H1 (cell line): ENCODE data around the gene SLC30A10. TPM values are rescaled to one million over a fixed set of nuclear protein-coding genes. Genes with fewer than 3 reads are reported as not detected.
"Not testable (repeated sequence)": the region's sequence is repeated elsewhere in the genome, so short reads cannot be mapped to it uniquely, and the experiment has no call there.

ENCODE experiments used
- CTCF ChIA-PET: fragments of 300-600 bp; sonication (Branson Sonifier 250); formaldehyde crosslinking; loops from one replicate; lab custom pipeline; 2021; ENCODE audit not compliant: partially characterized antibody; lab: Charles Lee
- POLR2A ChIA-PET: fragments of 300-600 bp; sonication (Branson Sonifier 250); formaldehyde crosslinking; loops from one replicate; lab custom pipeline; 2021; ENCODE audit warnings: inconsistent platforms; ENCODE audit not compliant: partially characterized antibody; lab: Charles Lee
- DNase-seq, 2 experiments: peaks; one replicate each; pipeline versions ENCODE4 v3.0.0 to v3.0.0-alpha.2; 2010 to 2022; ENCODE audit warnings: low spot score in 2 of 2, low read depth in 1 of 2, mixed read lengths in 1 of 2
- FAIRE-seq: peaks from 2 replicates; lab custom pipeline; 2011; peaks lifted over from hg19 to GRCh38; lab: Jason Lieb, UNC
- H2AFZ ChIP-seq: 2 replicates; pipeline ENCODE4 v1.8.1; 2012; ENCODE audit warnings: low read length, inconsistent platforms
- H2AK5ac ChIP-seq: 2 replicates; pipeline ENCODE4 v1.6.1; 2013; ENCODE audit warnings: low read depth, low read length
- H2BK120ac ChIP-seq: replicated peaks from 2 replicates; pipeline ENCODE3; 2013; ENCODE audit warnings: low read depth, low read length, inconsistent platforms
- H2BK12ac ChIP-seq: 2 replicates; pipeline ENCODE4 v1.6.1; 2013; ENCODE audit warnings: low read depth, low read length
- H2BK15ac ChIP-seq: 2 replicates; pipeline ENCODE4 v1.6.1; 2013; ENCODE audit warnings: low read length
- H2BK20ac ChIP-seq: 2 replicates; pipeline ENCODE4 v1.6.1; 2013; ENCODE audit warnings: low read length
- H2BK5ac ChIP-seq: 2 replicates; pipeline ENCODE4 v1.6.1; 2013; ENCODE audit warnings: low read depth, low read length
- H3K14ac ChIP-seq: 2 replicates; pipeline ENCODE4 v1.6.1; 2013; ENCODE audit warnings: inconsistent platforms; ENCODE audit not compliant: insufficient read length
- H3K18ac ChIP-seq: 2 replicates; pipeline ENCODE4 v1.6.1; 2013; ENCODE audit warnings: low read length; ENCODE audit errors: extremely low read depth
- H3K23ac ChIP-seq: 2 replicates; pipeline ENCODE4 v1.6.1; 2013; ENCODE audit warnings: inconsistent platforms; ENCODE audit not compliant: insufficient read length
- H3K23me2 ChIP-seq: 2 replicates; pipeline ENCODE4 v1.6.1; 2013; ENCODE audit warnings: low read depth, low read length
- H3K27ac ChIP-seq: 2 replicates; pipeline ENCODE4 v1.6.1; 2011; ENCODE audit warnings: low read depth, low read length, inconsistent platforms
- H3K27me3 ChIP-seq, 4 experiments: replicated peaks in 1 of 4; 1 replicate in 1 of 4; 2 replicates in 3 of 4; pipeline versions ENCODE4 v1.6.1 to v1.8.1; 2011 to 2013; ENCODE audit warnings: low read length in 3 of 4, mild to moderate bottlenecking in 3 of 4, inconsistent platforms in 2 of 4, mixed read lengths in 2 of 4, moderate library complexity in 1 of 4; ENCODE audit not compliant: control insufficient read depth in 3 of 4, insufficient read depth in 3 of 4; ENCODE audit errors: extremely low read depth in 1 of 4
- H3K36me3 ChIP-seq, 4 experiments: 2 replicates each; pipeline versions ENCODE4 v1.6.1 to v1.8.1; 2011 to 2013; ENCODE audit warnings: mild to moderate bottlenecking in 4 of 4, low read length in 3 of 4, moderate library complexity in 2 of 4, control low read depth in 1 of 4, inconsistent platforms in 1 of 4; ENCODE audit not compliant: insufficient read depth in 4 of 4, control insufficient read depth in 2 of 4
- H3K4ac ChIP-seq: replicated peaks from 2 replicates; pipeline ENCODE3; 2013; ENCODE audit warnings: low read length, low read depth, mixed read lengths, inconsistent platforms; ENCODE audit not compliant: insufficient read length
- H3K4me1 ChIP-seq, 4 experiments: replicated peaks in 1 of 4; 1 replicate in 1 of 4; 2 replicates in 3 of 4; pipeline versions ENCODE4 v1.6.1 to v1.8.1; 2011 to 2013; ENCODE audit warnings: low read length in 3 of 4, inconsistent platforms in 2 of 4, mixed read lengths in 1 of 4; ENCODE audit not compliant: insufficient read depth in 4 of 4, control insufficient read depth in 3 of 4
- H3K4me2 ChIP-seq, 2 experiments: 2 replicates each; pipeline versions ENCODE4 v1.6.1 to v1.8.1; 2011 to 2013; ENCODE audit warnings: low read depth in 2 of 2, low read length in 2 of 2, control low read depth in 1 of 2, inconsistent platforms in 1 of 2, mild to moderate bottlenecking in 1 of 2; ENCODE audit not compliant: insufficient read depth in 1 of 2
- H3K4me3 ChIP-seq, 4 experiments: fragments of 200-600, 300-600 bp in 1 of 4; sonication (generic), shearing (Covaris generic), sonication (Bioruptor Twin) in 1 of 4; 2 replicates each; pipeline versions ENCODE4 v1.5.1 to v1.8.1; 2011 to 2016; ENCODE audit warnings: low read length in 4 of 4, low read depth in 3 of 4, control low read depth in 2 of 4, inconsistent platforms in 2 of 4, mild to moderate bottlenecking in 2 of 4, mixed read lengths in 1 of 4, moderate library complexity in 1 of 4; ENCODE audit not compliant: insufficient read depth in 2 of 4; ENCODE audit errors: extremely low read depth in 1 of 4
- H3K56ac ChIP-seq: replicated peaks from 2 replicates; pipeline ENCODE3; 2013; ENCODE audit warnings: low read depth, mild to moderate bottlenecking, mixed read lengths, low read length, inconsistent platforms; ENCODE audit not compliant: insufficient read length
- H3K79me1 ChIP-seq: 2 replicates; pipeline ENCODE4 v1.6.1; 2013; ENCODE audit warnings: low read depth, low read length, control low read depth
- H3K79me2 ChIP-seq, 2 experiments: 2 replicates each; pipeline versions ENCODE4 v1.6.1 to v1.8.1; 2012 to 2013; ENCODE audit warnings: low read length in 2 of 2, mild to moderate bottlenecking in 2 of 2, inconsistent platforms in 1 of 2; ENCODE audit not compliant: insufficient read depth in 2 of 2, control insufficient read depth in 1 of 2
- H3K9ac ChIP-seq, 4 experiments: replicated peaks in 1 of 4; 1 replicate in 1 of 4; 2 replicates in 3 of 4; pipeline versions ENCODE4 v1.6.1 to v1.8.1; 2011 to 2013; ENCODE audit warnings: low read depth in 3 of 4, low read length in 3 of 4, control low read depth in 2 of 4, mild to moderate bottlenecking in 2 of 4, moderate library complexity in 2 of 4, inconsistent platforms in 1 of 4; ENCODE audit errors: extremely low read depth in 1 of 4
- H3K9me3 ChIP-seq, 2 experiments: 2 replicates each; pipeline versions ENCODE4 v1.6.1 to v1.8.1; 2012 to 2013; ENCODE audit warnings: mild to moderate bottlenecking in 2 of 2, moderate library complexity in 2 of 2, control low read depth in 1 of 2, inconsistent platforms in 1 of 2, low read depth in 1 of 2, low read length in 1 of 2, mixed read lengths in 1 of 2; ENCODE audit not compliant: insufficient read depth in 2 of 2
- H4K20me1 ChIP-seq, 2 experiments: replicated peaks in 1 of 2; 2 replicates each; pipeline versions ENCODE3 to v1.8.1; 2011 to 2013; ENCODE audit warnings: inconsistent platforms in 2 of 2, low read length in 2 of 2, mild to moderate bottlenecking in 1 of 2; ENCODE audit not compliant: insufficient read depth in 2 of 2, control insufficient read depth in 1 of 2
- H4K5ac ChIP-seq: 2 replicates; pipeline ENCODE4 v1.6.1; 2013; ENCODE audit warnings: low read length, low read depth, mixed read lengths, inconsistent platforms; ENCODE audit not compliant: insufficient read length
- H4K8ac ChIP-seq: 2 replicates; pipeline ENCODE4 v1.8.0; 2013; ENCODE audit warnings: mild to moderate bottlenecking, moderate library complexity, low read length, inconsistent platforms; ENCODE audit not compliant: insufficient read depth; ENCODE audit errors: extremely low read depth
- H4K91ac ChIP-seq: replicated peaks from 2 replicates; pipeline ENCODE3; 2013; ENCODE audit warnings: low read length, mixed read lengths, inconsistent platforms; ENCODE audit not compliant: insufficient read length
- WGBS, 2 experiments: shearing (Covaris generic) in 1 of 2; methylation state at CpG; one replicate each; pipeline versions ENCODE4 v1.1.6 to v1.1.7; 2013 to 2015; ENCODE audit warnings: low lambda C conversion rate in 2 of 2, mixed read lengths in 2 of 2, inconsistent platforms in 1 of 2, low coverage in 1 of 2, missing lambda C conversion rate in 1 of 2; ENCODE audit not compliant: insufficient replicate concordance in 2 of 2, insufficient coverage in 1 of 2, insufficient read length in 1 of 2; ENCODE audit errors: extremely low coverage in 1 of 2, missing lambda C conversion rate in 1 of 2; 5-methylcytosine and 5-hydroxymethylcytosine counted together
- polyA plus RNA-seq, 7 experiments: library from polyadenylated mRNA; depleted of rRNA in 3 of 7; stranded (reverse) in 5 of 7; unstranded in 2 of 7; fragments of >200 nt in 5 of 7; fragments of 200-250 nt in 2 of 7; gene quantifications; 1 replicate in 5 of 7; 2 replicates in 1 of 7; 4 replicates in 1 of 7; pipeline versions ENCODE4 v1.2.1 to v1.2.3, GENCODE V29; 2011 to 2013; ENCODE audit warnings: missing spikeins in 2 of 7, mixed read lengths in 2 of 7
- total RNA-seq: library from RNA; stranded (reverse); fragmentation: NEBNext Ultra II Directional; extraction: Animal tissue kit (Norgen Biotek cat#: 25700); gene quantifications from 2 replicates; pipeline ENCODE4 v1.2.1, GENCODE V29; 2021

The SLC30A10 gene
- total and polyA plus RNA-seq, 2 of the 8 experiments (the other 6 are each of a cell fraction or from before 2014, with no cell fraction given): 0.23 to 0.61 TPM

DNA sequence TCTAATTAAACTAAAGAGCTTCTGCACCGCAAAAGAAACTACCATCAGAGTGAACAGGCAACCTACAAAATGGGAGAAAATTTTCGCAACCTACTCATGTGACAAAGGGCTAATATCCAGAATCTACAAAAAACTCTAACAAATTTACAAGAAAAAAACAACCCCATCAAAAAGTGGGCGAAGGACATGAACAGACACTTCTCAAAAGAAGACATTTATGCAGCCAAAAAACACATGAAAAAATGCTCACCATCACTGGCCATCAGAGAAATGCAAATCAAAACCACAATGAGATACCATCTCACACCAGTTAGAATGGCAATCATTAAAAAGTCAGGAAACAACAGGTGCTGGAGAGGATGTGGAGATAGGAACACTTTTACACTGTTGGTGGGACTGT lies 20.4 kb upstream of the SLC30A10 start:
- H4K20me1 ChIP-seq, H2BK20ac ChIP-seq, H3K4me3 ChIP-seq, H2AFZ ChIP-seq, H3K27me3 ChIP-seq, H4K5ac ChIP-seq, H4K91ac ChIP-seq, H3K27ac ChIP-seq, H3K79me1 ChIP-seq, H4K8ac ChIP-seq, H3K18ac ChIP-seq, H2BK5ac ChIP-seq, FAIRE-seq, H2BK120ac ChIP-seq, H2AK5ac ChIP-seq, H3K79me2 ChIP-seq, DNase-seq, H3K23ac ChIP-seq, H3K4ac ChIP-seq, H3K56ac ChIP-seq, POLR2A ChIA-PET, H3K4me1 ChIP-seq, H3K14ac ChIP-seq, H3K4me2 ChIP-seq, CTCF ChIA-PET, H3K23me2 ChIP-seq, H2BK12ac ChIP-seq, H3K9ac ChIP-seq, H3K9me3 ChIP-seq, H2BK15ac ChIP-seq, H3K36me3 ChIP-seq: not testable (repeated sequence)
- 74% methylated on average over 3 of the region's 3 CpGs; no CpG with 5 or more reads in 1 of the 2 experiments for WGBS, 2 experiments
